GM18868 (cell line): ENCODE measurements around the gene FGG.
A peak's percentile ranks its signal among the peaks of the same experiment; 100 is the strongest.

Experiments used
- ATAC-seq: cut with Tn5 transposase; IDR thresholded peaks from one replicate; pipeline ENCODE4 v1.9.1; 2021; ENCODE audit warnings: mild to moderate bottlenecking, moderate library complexity; ENCODE audit not compliant: unreplicated experiment

Gene FGG

GRCh38 chr4:154612472-154613414, at the start of gene FGG:
Gene FGG, minus strand, starts transcription at chr4:154612656. Its CDS starts 47 bp downstream, at chr4:154612609.
- ATAC-seq: no peak

DNA sequence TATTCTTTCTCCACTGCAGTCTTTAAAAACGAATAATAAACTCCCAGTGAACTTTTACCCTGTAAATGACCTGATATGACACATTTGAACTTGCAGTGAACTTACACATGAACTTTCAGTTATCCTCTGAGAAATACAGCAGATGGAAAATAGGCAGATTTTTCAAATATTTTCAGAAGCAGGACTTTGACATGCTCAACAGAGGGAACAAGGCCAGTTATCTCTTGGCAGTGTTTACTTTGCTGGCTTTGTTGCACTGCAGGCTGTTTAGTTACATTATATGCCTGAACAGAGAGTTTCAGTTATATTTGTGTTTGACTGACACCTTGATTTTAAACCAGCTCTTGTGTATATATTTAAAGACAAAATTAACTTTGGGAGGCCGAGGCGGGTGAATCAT, 47.6 kb upstream of the FGG start:
- ATAC-seq: no peak

DNA sequence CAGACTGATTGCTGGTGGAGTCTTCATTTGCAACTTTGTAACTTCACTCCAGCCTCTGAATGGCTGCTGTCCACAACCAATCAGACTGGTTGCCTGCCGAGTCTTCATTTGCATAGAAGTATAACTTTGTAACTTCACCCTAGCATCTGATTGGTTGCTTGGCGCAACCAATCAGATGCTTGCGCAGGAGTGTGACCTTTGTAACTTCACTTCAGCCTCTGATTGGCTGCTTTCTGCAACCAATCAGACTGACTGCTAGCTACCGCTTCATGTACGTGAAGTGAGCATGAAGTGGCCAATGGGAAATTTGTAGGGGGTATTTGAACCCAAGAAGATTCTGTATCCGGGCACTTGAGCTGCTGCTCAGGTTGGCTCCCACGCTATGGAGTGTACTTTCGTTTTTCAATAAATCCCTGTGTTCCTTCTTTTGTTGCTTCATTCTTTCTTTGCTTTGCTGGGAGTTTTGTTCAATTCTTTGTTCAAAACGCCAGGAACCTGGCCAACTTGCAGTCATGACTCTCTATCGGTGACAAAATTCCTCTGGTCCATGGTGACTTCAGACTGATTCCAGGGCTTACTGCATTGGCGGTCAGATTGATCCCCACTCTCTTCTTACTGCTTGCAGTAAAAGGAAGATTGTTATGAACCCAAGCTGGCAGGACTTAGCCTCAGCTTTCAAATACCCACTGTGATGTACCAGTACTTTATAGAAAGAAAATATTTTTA, 46.4 kb upstream of the FGG start:
- no peak for ATAC-seq

DNA sequence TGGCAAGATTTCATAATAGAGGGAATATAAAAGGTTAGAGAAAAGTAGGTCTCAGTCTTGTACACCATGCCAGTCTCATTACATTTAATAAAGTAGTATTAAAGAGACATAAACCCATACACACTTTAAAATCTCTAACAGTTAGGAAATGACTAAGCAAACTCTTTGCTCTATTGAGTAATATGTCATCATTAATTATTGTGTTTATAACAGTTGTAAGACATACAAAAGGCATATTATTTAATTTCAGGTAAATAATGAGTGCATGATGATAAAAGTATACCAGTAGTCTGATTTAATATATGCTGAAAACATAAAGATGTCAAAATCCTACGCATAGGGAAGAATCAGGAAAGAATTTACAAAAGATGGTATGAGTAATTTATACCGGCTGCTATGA, 31.0 kb upstream of the FGG start:
- ATAC-seq: no peak

DNA sequence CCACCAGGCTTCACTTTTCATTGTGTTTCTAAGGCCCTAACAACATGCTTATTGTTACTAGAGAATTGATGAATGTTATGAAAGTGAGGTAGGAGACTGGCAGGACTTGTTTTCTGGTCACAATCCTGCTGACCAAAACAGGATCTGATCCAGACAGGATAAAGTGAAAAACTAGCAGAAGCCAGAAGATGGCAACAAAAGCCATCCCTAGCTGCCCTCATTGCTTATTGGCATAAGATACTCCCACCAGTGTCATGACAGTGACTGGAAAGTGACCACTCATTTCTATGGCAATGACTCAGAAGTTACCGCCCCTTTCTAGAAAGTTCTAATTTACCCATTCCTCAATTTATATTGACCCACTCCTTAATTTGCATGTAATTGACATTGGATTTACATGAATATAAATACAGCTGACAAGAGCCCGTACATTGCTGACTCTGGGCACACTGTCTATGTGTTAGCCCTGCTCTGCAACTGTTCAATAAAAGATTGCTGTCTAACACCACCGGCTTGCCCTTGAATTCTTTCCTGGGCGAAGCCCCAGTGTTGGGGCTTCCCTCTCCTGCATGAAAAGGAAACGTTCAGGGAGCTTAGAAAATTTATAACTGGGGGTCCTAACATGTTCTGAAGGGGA, 30.0 kb upstream of the FGG start:
- ATAC-seq: no peak

DNA sequence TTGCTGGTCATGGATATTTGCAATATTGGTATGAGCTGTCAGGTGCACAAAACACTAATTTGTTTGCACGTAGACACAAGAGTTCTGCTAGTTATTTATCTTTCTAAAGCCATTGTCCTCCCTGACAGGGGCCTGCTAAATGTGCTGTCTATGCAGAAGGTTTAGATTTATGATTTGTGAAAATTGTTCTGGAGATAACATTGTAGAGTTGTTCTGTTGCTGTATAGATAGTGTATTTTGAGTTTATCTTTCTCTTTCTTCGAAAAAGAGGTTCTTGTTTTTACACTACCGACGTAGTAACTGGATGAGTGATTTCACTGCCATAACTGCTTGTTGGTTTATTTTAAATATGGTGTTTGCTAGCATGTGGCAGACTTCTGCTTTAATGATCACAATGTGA, 28.5 kb upstream of the FGG start:
- no peak for ATAC-seq

- ATAC-seq: peak; percentile 61
These were observed 21.6 kb upstream of the FGG start for GRCh38 chr4:154634058-154634457.

DNA sequence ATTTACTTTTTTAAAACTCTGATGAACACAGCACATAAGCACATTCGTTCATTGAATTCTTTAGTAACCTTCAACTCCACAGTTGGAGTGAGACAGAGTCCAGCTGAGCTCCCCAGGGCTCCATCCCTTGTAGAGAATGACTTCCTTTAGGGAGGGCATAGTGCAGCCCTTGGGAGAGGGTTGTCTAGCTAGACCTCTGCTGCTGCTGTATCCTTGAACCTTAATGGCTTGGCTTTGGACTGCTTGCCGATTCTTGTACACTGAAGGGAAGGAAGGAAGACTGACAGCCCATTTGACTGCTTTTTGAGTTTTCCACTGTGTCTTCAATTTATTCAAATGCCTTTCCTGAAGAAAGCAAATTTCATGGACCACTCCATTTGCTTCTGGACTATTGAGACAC, 19.4 kb upstream of the FGG start:
- no peak for ATAC-seq

DNA sequence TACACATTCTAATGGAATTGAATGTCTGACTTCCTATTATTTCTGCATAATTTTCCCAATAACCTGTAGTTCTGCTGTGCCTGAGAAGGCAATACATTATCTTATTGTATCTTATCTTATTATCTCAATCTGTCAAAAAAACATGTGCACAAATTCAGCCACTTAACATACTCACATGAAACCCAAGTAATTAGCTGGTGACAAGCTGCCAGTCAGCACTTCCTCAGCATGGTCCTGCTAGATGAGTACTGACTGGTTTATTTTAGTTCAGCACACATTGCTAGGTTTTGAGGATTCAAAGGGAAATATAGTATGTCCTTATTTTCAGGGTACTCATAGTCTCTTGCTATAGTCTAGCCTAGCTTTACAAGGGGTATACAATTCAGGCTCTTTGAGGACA, 17.9 kb upstream of the FGG start:
- no peak for ATAC-seq

DNA sequence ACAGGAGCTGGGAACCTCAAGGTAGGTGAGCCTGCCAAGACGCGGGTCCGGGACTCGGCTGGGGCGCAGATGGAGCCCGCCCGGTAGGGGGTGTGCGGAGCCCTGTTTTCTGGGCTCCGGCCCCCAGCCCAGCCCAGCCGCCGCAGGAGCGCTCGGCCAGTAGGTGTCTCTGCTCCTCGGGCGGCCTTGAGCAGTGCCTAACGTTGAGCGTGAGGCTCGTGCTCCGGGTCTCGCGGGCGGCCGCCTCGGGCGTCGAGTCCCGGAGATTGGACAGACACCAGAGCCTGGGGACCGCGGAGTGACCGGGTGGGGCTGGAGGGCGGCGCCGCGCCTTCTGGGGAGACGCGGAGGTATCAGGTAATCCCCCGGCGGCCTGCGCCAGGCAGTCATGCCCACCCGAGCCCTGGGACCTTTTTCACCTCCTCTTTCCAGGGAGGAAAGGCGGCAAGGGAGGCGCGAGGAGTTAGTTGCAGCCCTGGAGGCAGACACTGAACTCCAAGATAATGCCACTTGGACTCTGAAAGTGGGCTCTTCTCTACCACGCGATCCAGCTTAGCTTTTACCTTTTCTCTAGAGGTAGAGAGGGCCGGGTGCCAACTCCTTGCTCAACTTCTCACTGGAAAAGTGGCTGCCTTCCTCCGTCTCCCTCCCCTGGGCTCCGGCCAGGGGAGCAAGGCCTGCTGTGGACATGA, 14.5 kb upstream of the FGG start:
- ATAC-seq: peak; percentile 96

DNA sequence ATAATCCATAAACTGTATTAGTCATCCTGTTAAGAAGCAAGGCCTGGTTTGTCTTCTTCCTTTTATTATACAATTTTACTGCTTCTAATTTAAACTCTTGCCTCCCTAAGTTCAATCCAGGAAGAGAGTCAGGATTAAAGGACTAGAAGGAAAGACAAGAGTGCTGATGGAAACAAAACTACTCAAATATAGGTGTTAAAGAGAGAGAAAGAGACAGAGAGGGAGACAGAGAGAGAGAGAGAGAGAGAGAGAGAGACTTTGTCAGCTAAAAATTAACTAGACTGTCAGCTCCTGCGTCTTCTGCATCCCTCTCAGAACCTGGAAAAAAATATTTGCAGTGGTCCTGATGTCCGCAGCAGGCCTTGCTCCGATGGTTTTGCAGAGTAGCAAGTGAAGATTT, 13.5 kb upstream of the FGG start:
- no peak for ATAC-seq

- ATAC-seq: no peak
These were observed 11.5 kb upstream of the FGG start for GRCh38 chr4:154623995-154624394.

DNA sequence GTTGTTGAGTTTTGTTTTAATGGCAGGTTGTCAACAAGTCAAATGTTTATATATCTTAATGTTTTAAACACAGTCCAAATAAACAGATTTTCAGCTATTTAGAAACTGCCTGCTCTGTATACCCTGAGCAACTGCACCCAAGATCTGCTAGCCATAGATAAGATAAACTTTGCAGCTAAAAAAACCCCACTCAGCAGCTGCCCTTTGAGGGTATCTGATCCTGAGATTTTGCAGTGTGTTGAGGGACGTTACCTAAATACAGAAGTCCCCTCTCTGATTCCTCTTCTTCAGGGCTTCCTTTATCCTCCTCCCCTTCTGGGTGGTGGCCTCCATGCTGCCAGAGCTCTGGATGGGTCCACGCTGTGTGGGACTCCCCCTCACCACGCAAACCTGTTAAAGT, 11.0 kb upstream of the FGG start:
- ATAC-seq: no peak

DNA sequence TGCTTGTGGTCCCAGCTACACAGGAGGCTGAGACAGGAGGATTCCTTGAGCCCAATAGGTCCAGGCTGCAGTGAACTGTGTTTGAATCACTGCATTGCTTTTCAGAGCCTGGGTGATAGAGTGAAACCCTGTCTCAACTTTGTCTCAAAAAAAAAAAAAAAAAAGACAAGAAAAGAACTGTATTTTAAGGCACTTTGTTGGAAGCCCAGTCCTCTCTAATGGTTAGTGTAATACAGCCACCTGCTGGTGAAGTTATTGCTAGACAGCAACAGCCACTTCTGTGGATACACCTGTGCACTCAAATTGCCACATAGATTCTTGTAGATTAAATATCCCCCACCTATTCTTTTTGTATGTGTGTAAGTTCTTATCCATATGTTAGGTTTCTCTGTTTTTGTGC, 10.1 kb upstream of the FGG start:
- ATAC-seq: peak; percentile 49

- ATAC-seq: no peak
These were observed 7.7 kb upstream of the FGG start for GRCh38 chr4:154620111-154620510.

DNA sequence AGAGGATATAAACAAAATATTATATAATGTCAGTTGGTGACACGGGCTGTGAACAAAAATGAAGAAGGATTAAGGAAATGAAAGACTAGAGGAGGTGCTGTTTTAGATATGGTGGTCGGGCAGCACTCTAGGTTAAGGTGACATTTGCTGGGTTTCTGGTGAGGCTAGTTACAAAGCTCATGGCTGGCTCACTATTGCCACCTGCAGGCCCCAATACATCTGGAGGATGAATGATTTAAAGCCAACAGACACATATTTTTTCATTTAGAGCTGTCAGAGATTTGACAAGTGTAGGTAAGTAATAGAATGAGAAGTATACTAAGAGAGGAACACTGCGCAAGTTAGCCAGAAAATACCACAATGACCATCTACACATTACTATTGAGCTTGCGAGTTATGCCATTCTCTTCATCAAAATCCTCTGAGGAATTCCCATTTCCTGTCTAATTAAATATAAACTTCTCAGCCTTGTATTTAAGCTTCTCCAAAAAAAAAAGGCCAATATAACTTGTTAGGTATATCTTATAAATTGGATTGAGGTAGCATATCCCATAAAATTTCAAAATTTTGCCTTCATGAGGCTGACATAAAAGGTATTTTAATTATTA, 6.4 kb upstream of the FGG start:
- peak; percentile 67 for ATAC-seq

DNA sequence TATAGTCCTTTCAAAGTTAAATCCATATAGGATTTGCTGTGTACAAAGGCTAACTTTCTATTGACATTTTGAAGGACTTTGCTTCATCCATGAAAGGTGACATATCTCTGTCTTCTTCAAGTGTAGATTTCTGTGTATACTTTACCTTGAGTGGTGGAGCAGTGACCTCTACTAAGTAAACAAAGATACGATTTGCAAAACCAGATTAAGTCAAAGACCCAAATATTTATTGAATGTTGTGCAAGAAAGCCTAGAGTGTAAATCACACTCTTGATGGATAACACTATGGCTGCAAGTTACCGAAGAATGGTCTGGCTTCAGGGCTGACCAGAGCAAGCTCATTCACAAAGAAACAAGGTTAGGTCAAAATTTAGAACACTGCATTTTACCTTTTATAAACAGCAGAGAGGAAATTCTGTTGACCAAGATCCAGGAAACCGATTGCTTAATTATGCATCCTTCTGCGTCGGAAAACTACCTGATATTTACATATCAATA, 5.4 kb upstream of the FGG start:
- no peak for ATAC-seq

DNA sequence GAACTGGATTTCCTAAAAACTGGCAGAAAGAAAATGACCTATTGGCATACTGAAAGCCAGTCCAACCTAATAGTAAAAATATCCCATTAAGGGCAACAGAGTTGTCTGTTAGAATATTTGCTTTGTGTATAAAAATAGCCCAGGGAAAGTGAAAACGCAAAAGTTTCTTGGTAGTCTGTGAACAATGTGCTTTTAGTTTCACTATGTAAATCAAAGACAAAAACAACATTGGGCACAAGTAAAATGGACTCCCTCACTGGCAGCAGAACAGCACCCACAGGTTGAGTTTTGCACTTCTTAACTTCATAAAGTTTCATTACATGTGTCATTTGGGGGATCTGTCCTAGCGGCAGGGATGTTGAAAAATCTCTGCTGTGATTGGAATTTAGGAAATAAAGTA, 4.3 kb upstream of the FGG start:
- peak; percentile 95 for ATAC-seq

GRCh38 chr4:154616287-154616686, 3.8 kb upstream of the FGG start:
- ATAC-seq: no peak

DNA sequence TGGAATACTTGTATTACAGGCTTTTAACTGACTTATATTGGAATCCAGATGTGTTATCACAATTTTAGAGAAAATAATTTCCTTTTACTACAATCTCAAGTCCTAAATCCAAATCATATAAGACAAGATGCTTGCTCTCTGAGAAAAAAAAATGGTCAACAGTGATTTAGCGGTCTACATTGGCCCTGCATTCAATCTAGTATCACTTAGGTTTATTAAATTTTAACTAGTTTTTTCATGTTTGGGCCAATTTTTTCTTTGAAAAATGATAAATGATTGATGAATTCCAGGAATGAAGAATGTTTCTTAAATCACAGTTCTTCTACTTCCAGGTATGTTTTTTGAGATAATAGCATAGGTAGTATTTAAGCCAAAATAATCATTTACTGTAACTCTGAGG, 2.8 kb upstream of the FGG start:
- ATAC-seq: no peak

DNA sequence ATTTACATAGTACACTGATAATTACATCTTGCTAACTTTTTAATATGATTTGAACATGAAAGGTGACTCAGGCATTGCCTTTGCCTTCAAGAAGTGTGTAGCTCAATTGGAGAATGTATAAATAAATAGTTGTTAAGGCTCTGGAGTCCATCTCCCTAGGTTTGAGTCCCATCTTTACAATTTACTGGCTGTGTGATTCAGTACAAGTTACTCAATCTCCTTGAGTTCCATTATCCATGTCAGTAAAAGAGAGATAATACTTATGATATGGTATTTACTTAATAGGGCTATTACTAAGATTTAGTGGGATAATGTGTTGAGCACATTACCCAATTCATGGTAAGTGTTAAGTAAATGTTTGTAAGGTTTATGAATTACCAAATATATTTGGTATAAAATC, 1.9 kb upstream of the FGG start:
- no peak for ATAC-seq
